VCaP (cell line): ENCODE measurements around the gene LRFN4.

ENCODE experiments used
- H3K27ac ChIP-seq: fragments of 450-650 bp; 2 replicates; pipeline ENCODE4 v1.5.1; 2017
- TF ChIP-seq, protein P1 (sequence below): fragments of 450-650 bp; conservative IDR thresholded peaks from 2 replicates; pipeline ENCODE4 v1.5.1; 2017; ENCODE audit warnings: mild to moderate bottlenecking, moderate library complexity

LRFN4 gene

DNA sequence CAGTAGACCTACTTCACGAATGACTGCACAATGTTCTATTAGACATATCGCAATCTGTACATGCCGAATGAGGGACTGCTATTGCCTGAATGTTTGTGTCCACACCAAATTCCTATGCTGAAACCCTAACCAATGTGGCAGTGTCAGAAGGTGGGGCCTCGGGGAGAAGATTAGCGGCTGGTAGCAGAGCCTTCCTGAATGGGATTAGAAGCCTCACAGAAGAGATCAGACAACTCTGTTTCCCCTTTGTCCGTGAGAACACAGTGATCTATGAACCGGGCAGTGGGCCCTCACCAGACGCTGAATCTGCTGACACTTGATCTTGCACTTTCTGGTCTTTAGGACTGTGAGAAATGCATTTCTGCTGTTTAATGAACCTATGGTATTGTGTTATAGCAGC, 33.1 kb downstream of the LRFN4 start:
- TF ChIP-seq, protein P1, sequence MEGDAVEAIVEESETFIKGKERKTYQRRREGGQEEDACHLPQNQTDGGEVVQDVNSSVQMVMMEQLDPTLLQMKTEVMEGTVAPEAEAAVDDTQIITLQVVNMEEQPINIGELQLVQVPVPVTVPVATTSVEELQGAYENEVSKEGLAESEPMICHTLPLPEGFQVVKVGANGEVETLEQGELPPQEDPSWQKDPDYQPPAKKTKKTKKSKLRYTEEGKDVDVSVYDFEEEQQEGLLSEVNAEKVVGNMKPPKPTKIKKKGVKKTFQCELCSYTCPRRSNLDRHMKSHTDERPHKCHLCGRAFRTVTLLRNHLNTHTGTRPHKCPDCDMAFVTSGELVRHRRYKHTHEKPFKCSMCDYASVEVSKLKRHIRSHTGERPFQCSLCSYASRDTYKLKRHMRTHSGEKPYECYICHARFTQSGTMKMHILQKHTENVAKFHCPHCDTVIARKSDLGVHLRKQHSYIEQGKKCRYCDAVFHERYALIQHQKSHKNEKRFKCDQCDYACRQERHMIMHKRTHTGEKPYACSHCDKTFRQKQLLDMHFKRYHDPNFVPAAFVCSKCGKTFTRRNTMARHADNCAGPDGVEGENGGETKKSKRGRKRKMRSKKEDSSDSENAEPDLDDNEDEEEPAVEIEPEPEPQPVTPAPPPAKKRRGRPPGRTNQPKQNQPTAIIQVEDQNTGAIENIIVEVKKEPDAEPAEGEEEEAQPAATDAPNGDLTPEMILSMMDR = no peak
- no peak overlapping the region for H3K27ac ChIP-seq

- no peak overlapping the region for H3K27ac ChIP-seq
- TF ChIP-seq, protein P1 = no peak
Observed at GRCh38 chr11:66891851-66892660, 35.2 kb downstream of the LRFN4 start.

- H3K27ac ChIP-seq = no peak overlapping the region
- TF ChIP-seq, protein P1 = no peak
Observed at GRCh38 chr11:66892911-66893310, 36.0 kb downstream of the LRFN4 start.

- TF ChIP-seq, protein P1 = no peak
- no peak overlapping the region for H3K27ac ChIP-seq
Observed at GRCh38 chr11:66894141-66894540, 37.3 kb downstream of the LRFN4 start.

GRCh38 chr11:66901964-66902390, 45.1 kb downstream of the LRFN4 start:
- H3K27ac ChIP-seq = no peak overlapping the region
- TF ChIP-seq, protein P1 = no peak

DNA sequence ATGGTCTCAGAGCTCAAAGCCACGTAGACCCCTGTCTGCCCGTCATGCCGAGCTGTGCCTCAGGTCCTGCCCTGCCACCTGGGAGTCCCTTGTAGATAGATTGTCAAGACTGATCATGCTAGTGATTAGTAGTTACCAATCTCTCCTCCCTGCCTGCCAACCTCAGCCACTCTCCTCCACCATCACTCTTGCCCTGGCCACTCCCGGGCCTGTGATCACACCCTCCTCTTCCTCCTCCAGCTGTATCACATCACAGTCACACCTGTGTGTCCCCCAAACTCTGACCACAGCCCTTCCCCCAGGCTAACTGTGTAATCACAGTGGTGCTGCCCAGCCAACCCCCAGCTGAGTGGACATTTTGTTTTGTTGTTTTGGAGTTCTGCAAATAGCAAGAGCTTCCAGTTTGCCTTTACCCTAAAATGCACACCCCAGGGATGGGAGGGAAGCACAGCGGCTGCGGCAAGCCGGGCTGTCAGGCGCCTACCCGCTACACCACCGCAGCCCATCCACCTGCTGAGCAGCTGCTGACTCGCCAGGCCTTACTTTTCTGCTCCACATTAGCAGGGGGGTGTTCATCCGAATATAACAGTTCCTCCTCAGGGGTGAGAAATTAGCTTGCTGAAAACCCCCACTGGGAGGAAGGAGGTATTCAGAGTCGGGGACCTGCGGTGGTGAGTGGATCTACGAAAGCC, 45.8 kb downstream of the LRFN4 start:
- TF ChIP-seq, protein P1 = no peak
- H3K27ac ChIP-seq = no peak overlapping the region

GRCh38 chr11:66904055-66904454, 47.2 kb downstream of the LRFN4 start:
- no peak overlapping the region for H3K27ac ChIP-seq
- TF ChIP-seq, protein P1 = no peak
